HEK293T (cell line): ENCODE measurements around the gene DNAJA4.

Experiments used
- CTCF ChIA-PET: fragments of 350-600 bp; formaldehyde crosslinking; extraction: SDS; loops from one replicate; lab custom pipeline; 2021; ENCODE audit warnings: antibody characterized with exemption, inconsistent platforms; lab: Yijun Ruan, JAX
- POLR2A ChIA-PET: fragments of 350-600 bp; formaldehyde crosslinking; extraction: SDS; loops from one replicate; lab custom pipeline; 2020; ENCODE audit warnings: antibody characterized with exemption, inconsistent platforms; lab: Yijun Ruan, JAX
- DNase-seq: peaks from one replicate; pipeline ENCODE4 v3.0.0; 2012; ENCODE audit warnings: mixed read lengths; ENCODE audit errors: extremely low spot score
- ARNT ChIP-seq: fragments of 450-650 bp; IDR thresholded peaks from 2 replicates; pipeline ENCODE4 v1.6.1; 2017; ENCODE audit warnings: mild to moderate bottlenecking
- BHLHE40 ChIP-seq: fragments of 450-650 bp; IDR thresholded peaks from 2 replicates; pipeline ENCODE4 v1.6.1; 2016; ENCODE audit warnings: mild to moderate bottlenecking, moderate library complexity, borderline replicate concordance
- CTBP1 ChIP-seq: fragments of 450-650 bp; IDR thresholded peaks from 2 replicates; pipeline ENCODE4 v1.6.1; 2016; ENCODE audit warnings: borderline replicate concordance
- ELF4 ChIP-seq: fragments of 450-650 bp; IDR thresholded peaks from 2 replicates; pipeline ENCODE4 v1.6.1; 2017; ENCODE audit warnings: antibody characterized with exemption
- FOXA1 ChIP-seq: fragments of 450-650 bp; IDR thresholded peaks from 2 replicates; pipeline ENCODE4 v1.6.1; 2016; ENCODE audit warnings: mild to moderate bottlenecking
- FOXK2 ChIP-seq: fragments of 450-650 bp; IDR thresholded peaks from 2 replicates; pipeline ENCODE4 v1.6.1; 2016; ENCODE audit warnings: mild to moderate bottlenecking
- FOXM1 ChIP-seq: fragments of 450-650 bp; IDR thresholded peaks from 2 replicates; pipeline ENCODE4 v1.6.1; 2017; ENCODE audit warnings: mild to moderate bottlenecking, borderline replicate concordance
- HDGF ChIP-seq: fragments of 450-650 bp; IDR thresholded peaks from 2 replicates; pipeline ENCODE4 v1.6.1; 2017; ENCODE audit warnings: antibody characterized with exemption, borderline replicate concordance
- L3MBTL2 ChIP-seq: fragments of 450-650 bp; conservative IDR thresholded peaks from 2 replicates; pipeline ENCODE4 v1.6.1; 2016; ENCODE audit warnings: mild to moderate bottlenecking
- LEF1 ChIP-seq: fragments of 450-650 bp; IDR thresholded peaks from 2 replicates; pipeline ENCODE4 v1.6.1; 2017; ENCODE audit warnings: mild to moderate bottlenecking, borderline replicate concordance
- NFRKB ChIP-seq: fragments of 450-650 bp; IDR thresholded peaks from 2 replicates; pipeline ENCODE4 v1.6.1; 2016; ENCODE audit warnings: mild to moderate bottlenecking, moderate library complexity
- PKNOX1 ChIP-seq: fragments of 450-650 bp; IDR thresholded peaks from 2 replicates; pipeline ENCODE4 v1.6.1; 2016
- SP1 ChIP-seq: fragments of 450-650 bp; IDR thresholded peaks from 2 replicates; pipeline ENCODE4 v1.6.1; 2017
- SUZ12 ChIP-seq: fragments of 450-650 bp; IDR thresholded peaks from 2 replicates; pipeline ENCODE4 v1.6.1; 2016; ENCODE audit warnings: mild to moderate bottlenecking
- TARDBP ChIP-seq: fragments of 450-650 bp; IDR thresholded peaks from 2 replicates; pipeline ENCODE4 v1.6.1; 2016
- ZNF384 ChIP-seq: fragments of 450-650 bp; IDR thresholded peaks from 2 replicates; pipeline ENCODE4 v1.6.1; 2016

The DNAJA4 gene

GRCh38 chr15:78264304-78265136 lies at the start of gene DNAJA4:
Gene DNAJA4 (plus strand): TSS chr15:78264562. CDS start chr15:78264764, 202 bp downstream.
- DNase-seq = no peak
- ChIA-PET POLR2A (interaction anchor here (2.1 kb wide), 1 partner anchor 35 kb away, joined by 11 read pairs; the partner anchor contains the start of gene SKIC8), CTCF (no interaction called here)
- TF ChIP-seq TARDBP = no peak
- no peak for TF ChIP-seq SUZ12
- TF ChIP-seq HDGF = no peak
- TF ChIP-seq FOXM1 = no peak
- TF ChIP-seq ZNF384 = no peak
- no peak for TF ChIP-seq PKNOX1
- TF ChIP-seq FOXK2 = no peak
- TF ChIP-seq NFRKB = no peak
- no peak for TF ChIP-seq ARNT
- no peak for TF ChIP-seq BHLHE40
- no peak for TF ChIP-seq LEF1

- POLR2A ChIA-PET = no interaction called here
- TF ChIP-seq SP1 (no peak), SUZ12 (no peak), FOXM1 (no peak), ZNF384 (no peak), ELF4 (no peak), FOXA1 (no peak), NFRKB (no peak)
- CTCF ChIA-PET = no interaction called here
- DNase-seq = no peak
Observed at GRCh38 chr15:78216276-78217104, 47.9 kb upstream of the DNAJA4 start.

GRCh38 chr15:78220713-78221112 lies 43.6 kb upstream of the DNAJA4 start:
- DNase-seq = no peak
- TF ChIP-seq ZNF384 (no peak), LEF1 (no peak), SUZ12 (no peak), CTBP1 (no peak), ELF4 (no peak), FOXA1 (no peak), FOXM1 (no peak), ARNT (no peak), SP1 (no peak), FOXK2 (no peak), L3MBTL2 (no peak), TARDBP (no peak), HDGF (no peak), BHLHE40 (no peak)
- ChIA-PET POLR2A (no interaction called here), CTCF (no interaction called here)

- ChIA-PET CTCF (no interaction called here), POLR2A (no interaction called here)
- DNase-seq = no peak
- TF ChIP-seq LEF1 (no peak), PKNOX1 (no peak), CTBP1 (no peak), NFRKB (no peak), L3MBTL2 (no peak), BHLHE40 (no peak), ZNF384 (no peak), FOXK2 (no peak), SP1 (no peak), FOXM1 (no peak), HDGF (no peak), SUZ12 (no peak), ELF4 (no peak), ARNT (no peak), TARDBP (no peak), FOXA1 (no peak)
Observed at GRCh38 chr15:78222745-78223395, 41.5 kb upstream of the DNAJA4 start.

GRCh38 chr15:78223396-78224022 lies 40.9 kb upstream of the DNAJA4 start:
- no peak for DNase-seq
- TF ChIP-seq LEF1 (no peak), PKNOX1 (no peak), SUZ12 (no peak), SP1 (no peak), FOXM1 (no peak), CTBP1 (no peak), FOXA1 (no peak), BHLHE40 (no peak)
- POLR2A ChIA-PET = no interaction called here
- CTCF ChIA-PET = interaction anchor here (1.4 kb wide), 1 partner anchor 28 kb away, joined by 3 read pairs; no protein-coding TSS in a partner anchor
